ENCODE results near the gene AATK.

The AATK gene

GRCh38 chr17:81171941-81172340, 5.9 kb upstream of the AATK start (continued):
- TF ChIP-seq, protein P1, sequence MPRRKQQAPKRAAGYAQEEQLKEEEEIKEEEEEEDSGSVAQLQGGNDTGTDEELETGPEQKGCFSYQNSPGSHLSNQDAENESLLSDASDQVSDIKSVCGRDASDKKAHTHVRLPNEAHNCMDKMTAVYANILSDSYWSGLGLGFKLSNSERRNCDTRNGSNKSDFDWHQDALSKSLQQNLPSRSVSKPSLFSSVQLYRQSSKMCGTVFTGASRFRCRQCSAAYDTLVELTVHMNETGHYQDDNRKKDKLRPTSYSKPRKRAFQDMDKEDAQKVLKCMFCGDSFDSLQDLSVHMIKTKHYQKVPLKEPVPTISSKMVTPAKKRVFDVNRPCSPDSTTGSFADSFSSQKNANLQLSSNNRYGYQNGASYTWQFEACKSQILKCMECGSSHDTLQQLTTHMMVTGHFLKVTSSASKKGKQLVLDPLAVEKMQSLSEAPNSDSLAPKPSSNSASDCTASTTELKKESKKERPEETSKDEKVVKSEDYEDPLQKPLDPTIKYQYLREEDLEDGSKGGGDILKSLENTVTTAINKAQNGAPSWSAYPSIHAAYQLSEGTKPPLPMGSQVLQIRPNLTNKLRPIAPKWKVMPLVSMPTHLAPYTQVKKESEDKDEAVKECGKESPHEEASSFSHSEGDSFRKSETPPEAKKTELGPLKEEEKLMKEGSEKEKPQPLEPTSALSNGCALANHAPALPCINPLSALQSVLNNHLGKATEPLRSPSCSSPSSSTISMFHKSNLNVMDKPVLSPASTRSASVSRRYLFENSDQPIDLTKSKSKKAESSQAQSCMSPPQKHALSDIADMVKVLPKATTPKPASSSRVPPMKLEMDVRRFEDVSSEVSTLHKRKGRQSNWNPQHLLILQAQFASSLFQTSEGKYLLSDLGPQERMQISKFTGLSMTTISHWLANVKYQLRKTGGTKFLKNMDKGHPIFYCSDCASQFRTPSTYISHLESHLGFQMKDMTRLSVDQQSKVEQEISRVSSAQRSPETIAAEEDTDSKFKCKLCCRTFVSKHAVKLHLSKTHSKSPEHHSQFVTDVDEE (CRISPR knock-in tag; IDR thresholded peaks at IDR 0.05) = no peak

GRCh38 chr17:81170727-81171494, 4.9 kb upstream of the AATK start:
- ATAC-seq = no peak
- TF ChIP-seq, protein P1 (CRISPR knock-in tag; IDR thresholded peaks at IDR 0.05) = no peak
- TF ChIP-seq ZNF565 (CRISPR knock-in tag; conservative IDR thresholded peaks at IDR 0.05; ENCODE audit: low read depth) (no peak), ISL1 (CRISPR knock-in tag; IDR thresholded peaks at IDR 0.05) (no peak)

DNA sequence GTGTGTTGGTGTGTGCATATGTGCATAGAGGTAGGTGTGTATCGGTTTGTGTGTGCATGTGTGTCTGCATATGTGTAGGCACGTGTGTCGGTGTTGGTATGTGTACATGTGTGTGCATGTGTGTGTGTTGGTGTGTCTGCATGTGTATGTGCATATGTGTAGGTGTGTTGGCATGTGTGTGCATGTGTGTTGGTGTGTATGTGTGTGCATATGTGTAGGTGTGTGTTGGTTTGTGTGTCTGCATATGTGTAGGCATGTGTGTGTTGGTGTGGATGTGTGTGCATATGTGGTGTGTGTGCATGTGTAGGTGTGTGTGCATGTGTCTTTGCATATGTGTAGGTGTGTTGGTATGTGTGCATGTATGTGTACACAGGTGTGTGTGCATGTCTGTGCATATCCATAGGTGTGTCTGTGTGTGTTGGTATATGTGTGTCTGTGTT, 3.9 kb upstream of the AATK start:
- no peak for ATAC-seq
- TF ChIP-seq, protein P1 (CRISPR knock-in tag; IDR thresholded peaks at IDR 0.05) = no peak
- TF ChIP-seq ZC3H10 (CRISPR knock-in tag; IDR thresholded peaks at IDR 0.05) = no peak
- no peak for TF ChIP-seq OSR1 (CRISPR knock-in tag; IDR thresholded peaks at IDR 0.05)
- TF ChIP-seq ESRRG (CRISPR knock-in tag; IDR thresholded peaks at IDR 0.05) = no peak
- TF ChIP-seq RARB (CRISPR knock-in tag; IDR thresholded peaks at IDR 0.05) = no peak
- TF ChIP-seq BACH2 (CRISPR knock-in tag; IDR thresholded peaks at IDR 0.05; ENCODE audit: borderline replicate concordance) = no peak
- no peak for TF ChIP-seq ARNTL (CRISPR knock-in tag; IDR thresholded peaks at IDR 0.05; ENCODE audit: borderline replicate concordance, low read depth)
- TF ChIP-seq, protein P2, sequence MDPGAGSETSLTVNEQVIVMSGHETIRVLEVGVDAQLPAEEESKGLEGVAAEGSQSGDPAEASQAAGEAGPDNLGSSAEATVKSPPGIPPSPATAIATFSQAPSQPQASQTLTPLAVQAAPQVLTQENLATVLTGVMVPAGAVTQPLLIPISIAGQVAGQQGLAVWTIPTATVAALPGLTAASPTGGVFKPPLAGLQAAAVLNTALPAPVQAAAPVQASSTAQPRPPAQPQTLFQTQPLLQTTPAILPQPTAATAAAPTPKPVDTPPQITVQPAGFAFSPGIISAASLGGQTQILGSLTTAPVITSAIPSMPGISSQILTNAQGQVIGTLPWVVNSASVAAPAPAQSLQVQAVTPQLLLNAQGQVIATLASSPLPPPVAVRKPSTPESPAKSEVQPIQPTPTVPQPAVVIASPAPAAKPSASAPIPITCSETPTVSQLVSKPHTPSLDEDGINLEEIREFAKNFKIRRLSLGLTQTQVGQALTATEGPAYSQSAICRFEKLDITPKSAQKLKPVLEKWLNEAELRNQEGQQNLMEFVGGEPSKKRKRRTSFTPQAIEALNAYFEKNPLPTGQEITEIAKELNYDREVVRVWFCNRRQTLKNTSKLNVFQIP (CRISPR knock-in tag; IDR thresholded peaks at IDR 0.05; ENCODE audit: borderline replicate concordance, low read depth) = no peak
- TF ChIP-seq, protein P3, sequence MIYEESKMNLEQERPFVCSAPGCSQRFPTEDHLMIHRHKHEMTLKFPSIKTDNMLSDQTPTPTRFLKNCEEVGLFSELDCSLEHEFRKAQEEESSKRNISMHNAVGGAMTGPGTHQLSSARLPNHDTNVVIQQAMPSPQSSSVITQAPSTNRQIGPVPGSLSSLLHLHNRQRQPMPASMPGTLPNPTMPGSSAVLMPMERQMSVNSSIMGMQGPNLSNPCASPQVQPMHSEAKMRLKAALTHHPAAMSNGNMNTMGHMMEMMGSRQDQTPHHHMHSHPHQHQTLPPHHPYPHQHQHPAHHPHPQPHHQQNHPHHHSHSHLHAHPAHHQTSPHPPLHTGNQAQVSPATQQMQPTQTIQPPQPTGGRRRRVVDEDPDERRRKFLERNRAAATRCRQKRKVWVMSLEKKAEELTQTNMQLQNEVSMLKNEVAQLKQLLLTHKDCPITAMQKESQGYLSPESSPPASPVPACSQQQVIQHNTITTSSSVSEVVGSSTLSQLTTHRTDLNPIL (CRISPR knock-in tag; IDR thresholded peaks at IDR 0.05; ENCODE audit: low read depth) = no peak
- no peak for TF ChIP-seq CSRNP3 (CRISPR knock-in tag; IDR thresholded peaks at IDR 0.05)
- no peak for TF ChIP-seq ZNF70 (CRISPR knock-in tag; IDR thresholded peaks at IDR 0.05)

Data from SK-N-SH treated with all-trans-retinoic acid at 6 μM for 48 hours (cell line).